CD8-positive, alpha-beta memory T cell (primary cell): Measurements from ENCODE around the gene IFTAP. TPM values are rescaled to one million over a fixed set of nuclear protein-coding genes. Genes with fewer than 3 reads are reported as not detected.
"Not testable (repeated sequence)": the region's sequence is repeated elsewhere in the genome, so short reads cannot be mapped to it uniquely, and the experiment has no call there.

Experiments
- CTCF ChIA-PET: fragments of 350-600 bp; sonication (Branson Sonifier 250); formaldehyde crosslinking; loops from one replicate; lab custom pipeline; 2021; ENCODE audit warnings: antibody characterized with exemption; lab: Charles Lee
- POLR2A ChIA-PET: fragments of 350-600 bp; sonication (Branson Sonifier 250); formaldehyde crosslinking; loops from one replicate; lab custom pipeline; 2021; ENCODE audit warnings: antibody characterized with exemption; lab: Charles Lee
- DNase-seq, 5 donors: peaks; one replicate each; pipeline versions ENCODE4 v3.0.0 to v3.0.0-alpha.2; 2020 to 2022; ENCODE audit warnings: mixed read lengths in 1 of 5
- H3K27ac ChIP-seq: one replicate; pipeline ENCODE4 v1.7.0; 2013; ENCODE audit warnings: low read depth, mild to moderate bottlenecking, low read length, moderate library complexity
- H3K27me3 ChIP-seq: 2 replicates; pipeline ENCODE4 v1.7.0; 2013; ENCODE audit warnings: low read length, mild to moderate bottlenecking; ENCODE audit not compliant: insufficient read depth, poor library complexity, severe bottlenecking
- H3K36me3 ChIP-seq: 2 replicates; pipeline ENCODE4 v1.7.0; 2013; ENCODE audit warnings: mild to moderate bottlenecking, low read length, moderate library complexity; ENCODE audit not compliant: insufficient read depth
- H3K4me1 ChIP-seq: 2 replicates; pipeline ENCODE4 v1.7.0; 2013; ENCODE audit warnings: mild to moderate bottlenecking, low read length, moderate library complexity; ENCODE audit not compliant: insufficient read depth
- H3K4me3 ChIP-seq: 2 replicates; pipeline ENCODE4 v1.7.0; 2013; ENCODE audit warnings: mild to moderate bottlenecking, low read length
- H3K9me3 ChIP-seq: 2 replicates; pipeline ENCODE4 v1.7.0; 2013; ENCODE audit warnings: mild to moderate bottlenecking, low read length
- H3K27ac Mint-ChIP-seq, 8 donors: one replicate each; pipeline ENCODE4 v1.8.0; 2020 to 2021; ENCODE audit warnings: mixed read lengths in 8 of 8, mild to moderate bottlenecking in 6 of 8, inconsistent platforms in 3 of 8, moderate library complexity in 3 of 8
- H3K27me3 Mint-ChIP-seq, 2 donors: one replicate each; pipeline ENCODE4 v1.8.0; 2020 to 2021; ENCODE audit warnings: mixed read lengths in 2 of 2, mild to moderate bottlenecking in 1 of 2, moderate library complexity in 1 of 2
- H3K36me3 Mint-ChIP-seq, 3 donors: one replicate each; pipeline ENCODE4 v1.8.0; 2020 to 2021; ENCODE audit warnings: mixed read lengths in 3 of 3, inconsistent platforms in 1 of 3, mild to moderate bottlenecking in 1 of 3
- H3K4me1 Mint-ChIP-seq, 3 donors: one replicate each; pipeline ENCODE4 v1.8.0; 2020 to 2021; ENCODE audit warnings: mixed read lengths in 3 of 3, inconsistent platforms in 1 of 3, mild to moderate bottlenecking in 1 of 3
- H3K4me3 Mint-ChIP-seq, 7 donors: one replicate each; pipeline ENCODE4 v1.8.0; 2020 to 2021; ENCODE audit warnings: mixed read lengths in 7 of 7, mild to moderate bottlenecking in 6 of 7, moderate library complexity in 4 of 7, inconsistent platforms in 2 of 7
- H3K9me3 Mint-ChIP-seq, 5 donors: one replicate each; pipeline ENCODE4 v1.8.0; 2020 to 2022; ENCODE audit warnings: mixed read lengths in 5 of 5, mild to moderate bottlenecking in 3 of 5, moderate library complexity in 2 of 5, inconsistent platforms in 1 of 5
- polyA plus RNA-seq: library from polyadenylated mRNA; unstranded; fragments of 300-500 nt; fragmentation: Illumina TruSeq; gene quantifications from one replicate; pipeline ENCODE4 v1.2.3, GENCODE V29; 2021
- total RNA-seq, 2 experiments: library from RNA; stranded (reverse); gene quantifications; one replicate each; pipeline ENCODE4 v1.2.3, GENCODE V29; 2021

Gene IFTAP, protein sequence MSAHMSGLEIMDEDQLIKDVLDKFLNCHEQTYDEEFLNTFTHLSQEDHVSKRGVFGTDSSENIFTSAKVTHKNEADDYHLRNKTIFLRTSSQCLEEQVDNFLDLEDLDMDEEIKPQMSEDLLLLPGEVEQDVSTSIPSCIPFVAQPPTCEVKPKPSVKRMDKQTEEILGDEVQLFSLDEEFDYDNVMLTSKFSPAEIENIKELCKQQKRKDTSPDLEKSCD
- total RNA-seq (1 to 10 TPM; 5.7 to 6.0 TPM), polyA plus RNA-seq (4.1 TPM)

DNA sequence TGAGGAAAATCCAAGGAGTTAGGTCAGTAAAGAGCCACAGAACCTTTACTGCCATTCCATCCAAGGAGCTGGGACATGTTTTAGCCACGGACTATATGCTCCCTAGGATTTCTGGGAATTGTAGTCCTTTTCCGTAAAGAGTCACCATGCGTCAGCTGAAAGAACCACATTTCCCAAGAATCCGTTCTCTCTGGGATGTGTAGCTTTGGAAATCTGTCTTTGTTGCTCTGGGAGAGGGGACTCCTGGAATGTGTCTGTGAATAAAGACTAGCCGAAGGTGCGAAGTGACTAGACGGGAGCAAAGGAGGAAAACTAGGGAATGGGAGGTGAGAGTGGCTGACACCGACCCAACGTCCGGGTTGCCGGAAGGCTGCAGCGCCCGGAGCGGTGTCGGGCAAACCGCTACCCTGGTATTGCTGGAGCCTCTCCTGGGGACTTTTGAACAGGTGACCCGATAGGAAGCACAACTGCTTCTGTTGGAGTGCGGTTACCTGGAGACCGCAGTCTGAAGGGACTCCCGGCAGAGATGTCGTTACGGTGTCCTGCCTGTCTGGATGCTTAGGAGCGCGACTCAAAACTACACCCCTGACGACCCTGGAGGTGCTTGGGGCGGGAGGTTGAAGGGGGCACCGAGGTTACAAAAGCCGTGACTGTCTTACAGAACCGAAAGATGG lies at the start of gene IFTAP:
IFTAP (plus strand) TSS at position 187 of the 674 bp plus-strand sequence. CDS start 15,602 bp downstream, outside the sequence.
- DNase-seq, result peak in 2 of 5 donors; percentile 17 to 25
- Histone ChIP-seq H3K4me1 (no peaks in the 10 kb centered on the region), H3K36me3 (no peaks in the 10 kb centered on the region), H3K9me3 (no peaks in the 10 kb centered on the region), H3K27me3 (peaks cover 17% of the 10 kb centered on the region), H3K4me3 (peak within 1 kb of the TSS; percentile 70), H3K27ac (no peak within 1 kb of the TSS)
- H3K4me3 Mint-ChIP-seq, result peak within 1 kb of the TSS; percentile 87 to 95 (median 93)
- CTCF ChIA-PET, result no interaction called here
- peaks cover 22 to 63% of the 10 kb centered on the region in 2 donors for H3K27me3 Mint-ChIP-seq
- H3K36me3 Mint-ChIP-seq, result peaks cover 0 to 2% (median 0%) of the 10 kb centered on the region in 3 donors
- H3K9me3 Mint-ChIP-seq, result no peaks in the 10 kb centered on the region
- POLR2A ChIA-PET, result no interaction called here
- peaks cover 6 to 14% (median 10%) of the 10 kb centered on the region in 3 donors for H3K4me1 Mint-ChIP-seq
- H3K27ac Mint-ChIP-seq, result peak within 1 kb of the TSS in 5 of 8 donors; percentile 38 to 77 (median 59)

DNA sequence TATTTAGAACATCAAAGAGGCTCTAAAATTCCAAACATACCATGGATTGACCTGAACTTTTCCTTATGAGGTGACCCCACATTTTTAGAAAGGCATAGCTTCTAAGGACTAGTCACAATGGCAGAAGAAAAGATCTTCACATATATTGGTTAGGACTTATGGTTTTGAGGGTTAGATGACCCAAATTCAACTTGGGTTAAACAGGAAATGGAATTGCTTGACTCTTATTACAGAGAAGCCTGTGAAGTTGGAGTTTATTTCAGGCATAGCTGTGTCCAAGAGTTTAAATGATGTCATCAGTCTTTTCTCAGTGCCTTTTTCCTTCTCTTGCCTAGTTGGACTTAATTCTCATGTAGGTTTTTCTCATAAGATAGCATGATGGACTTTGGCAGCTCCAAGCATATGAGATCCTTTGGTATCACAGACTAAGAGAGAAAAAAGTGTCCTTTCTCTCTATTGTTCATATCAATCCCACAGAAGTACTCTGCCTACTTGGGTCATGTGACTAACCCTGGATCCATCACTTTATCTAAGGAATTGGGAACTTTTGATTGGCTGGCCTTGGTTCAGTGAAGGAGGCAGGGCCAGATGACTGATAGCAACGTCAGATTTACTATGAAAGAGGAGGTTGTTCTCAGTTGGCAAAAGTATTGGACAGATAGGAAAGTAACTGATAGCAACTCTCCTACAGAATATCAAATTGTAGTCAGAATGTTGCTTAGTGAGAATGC lies 43.8 kb upstream of the IFTAP start:
- peak overlapping the region in 3 of 7 donors; percentile 23 to 66 (median 50) for H3K4me3 Mint-ChIP-seq
- Histone ChIP-seq H3K9me3 (no peaks in the 10 kb centered on the region), H3K36me3 (no peaks in the 10 kb centered on the region), H3K27me3 (no peaks in the 10 kb centered on the region), H3K4me1 (no peaks in the 10 kb centered on the region), H3K4me3 (no peak overlapping the region), H3K27ac (no peak overlapping the region)
- peaks cover 15 to 24% (median 23%) of the 10 kb centered on the region in 3 donors for H3K4me1 Mint-ChIP-seq
- ChIA-PET POLR2A (no interaction called here), CTCF (interaction anchor here (1.0 to 1.3 kb wide), 2 partner anchors 13 to 40 kb away, joined by 3 to 6 read pairs; partner anchors contain the start of gene TRAF6)
- peaks cover 0 to 23% (median 2%) of the 10 kb centered on the region in 3 donors for H3K36me3 Mint-ChIP-seq
- peak overlapping the region in 5 of 8 donors; percentile 11 to 94 (median 63) for H3K27ac Mint-ChIP-seq
- H3K27me3 Mint-ChIP-seq, result peaks cover 10 to 15% of the 10 kb centered on the region in 2 donors
- peaks cover 0 to 5% (median 0%) of the 10 kb centered on the region in 5 donors for H3K9me3 Mint-ChIP-seq
- no peak for DNase-seq

DNA sequence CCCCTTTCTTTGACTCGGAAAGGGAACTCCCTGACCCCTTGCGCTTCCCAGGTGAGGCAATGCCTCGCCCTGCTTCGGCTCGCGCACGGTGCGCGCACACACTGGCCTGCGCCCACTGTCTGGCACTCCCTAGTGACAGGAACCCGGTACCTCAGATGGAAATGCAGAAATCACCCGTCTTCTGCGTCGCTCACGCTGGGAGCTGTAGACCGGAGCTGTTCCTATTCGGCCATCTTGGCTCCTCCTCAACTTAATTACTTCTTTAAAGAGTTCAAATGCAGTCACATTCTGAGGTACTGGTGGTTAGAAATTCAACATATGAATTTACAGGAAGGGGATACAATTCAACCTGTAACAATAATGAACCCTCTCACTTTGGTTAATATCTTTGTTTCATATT lies 36.9 kb upstream of the IFTAP start:
- H3K4me3 Mint-ChIP-seq, H3K36me3 ChIP-seq, H3K27ac ChIP-seq, DNase-seq, H3K9me3 Mint-ChIP-seq, H3K27me3 Mint-ChIP-seq, H3K27ac Mint-ChIP-seq, H3K36me3 Mint-ChIP-seq, H3K27me3 ChIP-seq, H3K4me3 ChIP-seq, POLR2A ChIA-PET, H3K9me3 ChIP-seq, CTCF ChIA-PET: not testable (repeated sequence)
- H3K4me1 Mint-ChIP-seq, result peaks cover 31 to 35% (median 35%) of the 10 kb centered on the region in 3 donors
- peaks cover 14% of the 10 kb centered on the region for H3K4me1 ChIP-seq

DNA sequence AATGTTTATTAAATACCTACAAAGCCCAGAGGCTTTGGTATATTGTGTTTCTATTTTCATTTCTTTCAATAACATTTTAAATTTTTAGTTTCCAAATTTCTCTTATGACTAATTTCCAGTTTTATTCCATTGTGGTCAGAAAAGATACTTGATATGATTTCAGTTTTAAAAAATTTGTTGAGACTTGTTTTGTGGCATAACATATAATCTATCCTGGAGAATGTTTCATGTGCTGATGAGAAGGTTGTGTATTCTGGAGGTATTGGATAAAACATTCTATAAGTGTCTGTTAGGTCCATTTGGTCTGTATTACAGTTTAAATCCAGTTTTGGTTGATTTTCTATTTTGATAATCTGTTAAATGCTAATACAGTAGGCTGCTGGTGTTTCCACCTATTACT lies 36.3 kb upstream of the IFTAP start:
- Mint-ChIP-seq H3K27ac (peak overlapping the region; percentile 32 to 85 (median 70)), H3K27me3 (no peaks in the 10 kb centered on the region), H3K9me3 (peaks cover 0 to 9% (median 3%) of the 10 kb centered on the region in 5 donors), H3K36me3 (peaks cover 0 to 2% (median 0%) of the 10 kb centered on the region in 3 donors), H3K4me3 (peak overlapping the region; percentile 61 to 79 (median 71)), H3K4me1 (peaks cover 31 to 35% (median 35%) of the 10 kb centered on the region in 3 donors)
- POLR2A ChIA-PET, result no interaction called here
- CTCF ChIA-PET, result no interaction called here
- DNase-seq, result no peak
- H3K27me3 ChIP-seq, result no peaks in the 10 kb centered on the region
- H3K27ac ChIP-seq, result no peak overlapping the region
- no peaks in the 10 kb centered on the region for H3K9me3 ChIP-seq
- no peaks in the 10 kb centered on the region for H3K36me3 ChIP-seq
- H3K4me3 ChIP-seq, result peak overlapping the region; percentile 6
- H3K4me1 ChIP-seq, result peaks cover 14% of the 10 kb centered on the region

DNA sequence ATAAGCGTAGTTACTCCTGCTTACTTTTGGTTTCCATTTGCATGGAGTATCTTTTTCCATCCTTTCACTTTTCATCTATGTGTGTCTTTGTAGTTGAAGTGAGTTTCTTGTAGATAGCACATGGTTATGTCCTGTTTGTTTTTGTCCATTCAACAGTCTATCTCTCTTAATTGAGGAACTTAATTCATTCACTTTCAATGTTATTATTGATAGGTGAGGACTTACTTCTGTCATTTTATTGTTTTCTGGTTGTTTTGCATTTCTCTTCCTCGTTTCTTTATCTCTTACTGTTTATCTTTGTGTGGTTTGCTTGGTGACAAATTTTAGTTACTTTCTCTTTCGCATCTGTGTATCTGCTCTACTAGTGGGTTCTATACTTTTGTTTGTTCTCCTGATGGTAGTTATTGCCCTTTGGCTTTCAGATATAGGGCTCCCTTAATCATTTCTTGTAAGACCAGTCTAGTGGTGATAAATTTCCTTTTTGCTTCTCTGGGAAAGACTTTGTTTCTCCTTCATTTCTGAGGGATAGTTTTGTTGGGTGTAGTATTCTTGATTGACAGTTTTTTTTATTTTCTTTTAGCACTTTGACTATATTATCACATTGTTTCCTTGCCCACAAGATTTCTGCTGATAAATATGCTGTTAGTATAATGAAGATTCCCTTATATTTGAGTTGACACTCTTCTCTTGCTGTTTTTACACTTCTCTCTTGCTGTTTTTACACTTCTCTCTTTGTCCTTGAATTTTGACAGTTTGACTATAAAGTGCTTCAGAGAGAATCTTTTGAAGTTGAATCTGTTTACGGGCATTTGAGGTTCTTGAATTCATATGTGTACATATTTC lies 35.5 kb upstream of the IFTAP start:
- H3K27me3 Mint-ChIP-seq, result no peaks in the 10 kb centered on the region
- Histone ChIP-seq H3K27me3 (no peaks in the 10 kb centered on the region), H3K4me1 (peaks cover 14% of the 10 kb centered on the region), H3K9me3 (no peaks in the 10 kb centered on the region), H3K36me3 (no peaks in the 10 kb centered on the region), H3K27ac (peak overlapping the region; percentile 27), H3K4me3 (peak overlapping the region; percentile 6)
- DNase-seq, result peak in 1 of 5 donors; percentile 45
- H3K4me1 Mint-ChIP-seq, result peaks cover 31 to 35% (median 35%) of the 10 kb centered on the region in 3 donors
- CTCF ChIA-PET, result interaction anchor here (1.8 kb wide), 1 partner anchor 188 kb away, joined by 8 read pairs; no protein-coding TSS in a partner anchor
- H3K4me3 Mint-ChIP-seq, result peak overlapping the region; percentile 61 to 79 (median 71)
- POLR2A ChIA-PET, result no interaction called here
- peaks cover 0 to 2% (median 0%) of the 10 kb centered on the region in 3 donors for H3K36me3 Mint-ChIP-seq
- H3K9me3 Mint-ChIP-seq, result peaks cover 0 to 9% (median 3%) of the 10 kb centered on the region in 5 donors
- H3K27ac Mint-ChIP-seq, result peak overlapping the region; percentile 59 to 91 (median 80)

DNA sequence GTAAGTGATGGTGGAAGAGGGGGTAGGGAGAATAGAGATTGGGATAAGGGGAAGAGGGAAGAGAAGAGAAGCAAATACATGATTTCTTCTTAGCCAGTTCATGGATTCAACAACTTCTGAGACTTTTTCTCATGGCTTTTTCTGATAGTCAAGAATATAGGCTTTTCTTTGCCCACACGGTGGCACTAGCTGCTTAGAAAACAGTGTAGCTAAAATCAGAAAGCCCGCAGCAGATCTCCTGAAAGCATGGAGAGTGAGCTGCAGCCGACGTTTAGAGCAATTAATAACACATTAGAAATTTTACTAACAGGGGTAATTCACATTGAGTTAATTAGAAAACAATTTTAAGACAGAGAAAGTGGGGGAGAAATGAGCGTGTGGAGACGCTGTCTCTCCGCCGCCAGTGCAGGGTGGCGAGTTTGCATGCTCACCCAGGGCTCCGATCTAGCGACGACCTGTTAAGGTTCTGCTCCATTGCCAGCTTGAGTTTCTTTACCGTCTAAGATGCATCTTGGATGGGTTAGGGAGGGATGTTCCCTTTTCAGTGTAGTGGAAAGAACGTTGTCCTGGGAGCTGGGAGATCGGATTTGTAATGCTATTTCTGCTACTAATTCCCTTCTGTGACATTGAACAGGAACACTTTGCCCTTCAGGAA lies 29.8 kb upstream of the IFTAP start:
- peaks cover 6 to 29% of the 10 kb centered on the region in 2 donors for H3K27me3 Mint-ChIP-seq
- H3K27ac ChIP-seq, result no peak overlapping the region
- peak overlapping the region in 1 of 8 donors; percentile 1 for H3K27ac Mint-ChIP-seq
- no peaks in the 10 kb centered on the region for H3K9me3 ChIP-seq
- H3K27me3 ChIP-seq, result no peaks in the 10 kb centered on the region
- H3K4me1 ChIP-seq, result peaks cover 12% of the 10 kb centered on the region
- ChIA-PET CTCF (interaction anchor here (0.8 to 4.5 kb wide), 18 partner anchors 8 to 742 kb away, joined by 3 to 54 read pairs (median 4); partner anchors contain the start of gene TRAF6), POLR2A (interaction anchor here (0.6 kb wide), 1 partner anchor 107 kb away, joined by 4 read pairs; no protein-coding TSS in a partner anchor)
- peak overlapping the region; percentile 38 to 83 (median 79) for H3K4me3 Mint-ChIP-seq
- H3K9me3 Mint-ChIP-seq, result peaks cover 0 to 2% (median 0%) of the 10 kb centered on the region in 5 donors
- peak; percentile 10 to 57 (median 30) for DNase-seq
- peaks cover 12 to 23% (median 22%) of the 10 kb centered on the region in 3 donors for H3K4me1 Mint-ChIP-seq
- no peak overlapping the region for H3K4me3 ChIP-seq
- no peaks in the 10 kb centered on the region for H3K36me3 Mint-ChIP-seq
- H3K36me3 ChIP-seq, result no peaks in the 10 kb centered on the region
